HepG2 (cell line): Measurements from ENCODE around the gene SYPL1. TPM values are rescaled to one million over a fixed set of nuclear protein-coding genes. Genes with fewer than 3 reads are reported as not detected.

Source experiments
- ATAC-seq: fragments of 200-7000 bp; cut with Tn5 transposase; 3 replicates; pipeline ENCODE4 v1.9.1; 2020; ENCODE audit warnings: mild to moderate bottlenecking, moderate library complexity
- BruUV-seq: library from RNA; stranded (reverse); fragments of 400-500 nt; replicated peaks from 2 replicates; lab custom pipeline; 2021; lab: Mats Ljungman, UMichigan
- CTCF ChIA-PET: fragments of 300-600 bp; formaldehyde crosslinking; extraction: SDS; loops from one replicate; lab custom pipeline; 2021; ENCODE audit warnings: low total read pairs, inconsistent platforms, low intra/inter-chr PET ratio; lab: Yijun Ruan, JAX
- POLR2A ChIA-PET: fragments of 350-600 bp; sonication (Branson Sonifier 250); formaldehyde crosslinking; loops from one replicate; lab custom pipeline; 2020; ENCODE audit warnings: antibody characterized with exemption, inconsistent platforms; lab: Yijun Ruan, JAX
- DNase-seq: peaks from one replicate; pipeline ENCODE4 v3.0.0-alpha.2; 2015; ENCODE audit warnings: low spot score
- FAIRE-seq: peaks from 3 replicates; lab custom pipeline; 2011; peaks lifted over from hg19 to GRCh38; lab: Jason Lieb, UNC
- H2AFZ ChIP-seq: one replicate; pipeline ENCODE4 v1.6.1; 2011; ENCODE audit warnings: low read length, inconsistent platforms
- H3K27ac ChIP-seq: fragments of 300-600 bp; 3 replicates; pipeline ENCODE4 v1.8.0; 2011; ENCODE audit warnings: mixed run types, mild to moderate bottlenecking, mixed read lengths, low read length, inconsistent platforms; ENCODE audit not compliant: insufficient read depth; ENCODE audit errors: extremely low read length
- H3K27me3 ChIP-seq, 2 experiments: fragments of 200-600 bp in 1 of 2; 2 replicates in 1 of 2; 3 replicates in 1 of 2; pipeline versions ENCODE4 v1.6.0 to v1.8.0; 2011; ENCODE audit warnings: low read length in 2 of 2, mild to moderate bottlenecking in 2 of 2, moderate library complexity in 2 of 2, inconsistent platforms in 1 of 2; ENCODE audit not compliant: insufficient read depth in 2 of 2, control insufficient read depth in 1 of 2
- H3K36me3 ChIP-seq, 2 experiments: fragments of 200-600 bp in 1 of 2; replicated peaks in 1 of 2; 2 replicates in 1 of 2; 3 replicates in 1 of 2; pipeline versions ENCODE4 v1.5.1 to v1.8.0; 2011; ENCODE audit warnings: low read length in 2 of 2, inconsistent platforms in 1 of 2; ENCODE audit not compliant: insufficient read depth in 2 of 2, control insufficient read depth in 1 of 2
- H3K4me1 ChIP-seq: 2 replicates; pipeline ENCODE4 v1.5.1; 2012; ENCODE audit warnings: low read length, inconsistent platforms; ENCODE audit not compliant: insufficient read depth
- H3K4me2 ChIP-seq: 2 replicates; pipeline ENCODE4 v1.6.0; 2011; ENCODE audit warnings: low read depth, low read length, inconsistent platforms
- H3K4me3 ChIP-seq, 3 experiments: fragments of 200-600 bp in 1 of 3; sonication (generic), shearing (Covaris generic) in 1 of 3; replicated peaks in 1 of 3; 2 replicates each; pipeline ENCODE4 v1.5.1; 2011 to 2016; ENCODE audit warnings: low read length in 3 of 3, inconsistent platforms in 2 of 3, low read depth in 2 of 3, mild to moderate bottlenecking in 2 of 3, control low read depth in 1 of 3, mixed read lengths in 1 of 3; ENCODE audit not compliant: insufficient read depth in 1 of 3
- H3K79me2 ChIP-seq: one replicate; pipeline ENCODE4 v1.6.1; 2011; ENCODE audit warnings: low read length, inconsistent platforms; ENCODE audit not compliant: insufficient read depth
- H3K9ac ChIP-seq: 2 replicates; pipeline ENCODE4 v1.6.0; 2011; ENCODE audit warnings: mild to moderate bottlenecking, low read depth, low read length, inconsistent platforms; ENCODE audit not compliant: insufficient read depth
- H3K9me3 ChIP-seq: 2 replicates; pipeline ENCODE4 v1.5.1; 2012; ENCODE audit warnings: mild to moderate bottlenecking, low read length
- H4K20me1 ChIP-seq: 2 replicates; pipeline ENCODE4 v1.6.0; 2011; ENCODE audit warnings: inconsistent platforms, mild to moderate bottlenecking, low read length, moderate library complexity; ENCODE audit not compliant: insufficient read depth
- BATF2 ChIP-seq: sonication (generic); formaldehyde crosslinking; IDR thresholded peaks from 2 replicates; pipeline ENCODE4 v1.8.0; 2022; ENCODE audit warnings: mild to moderate bottlenecking, missing genetic modification reagents, moderate library complexity
- CENPT ChIP-seq: sonication (generic); formaldehyde crosslinking; IDR thresholded peaks from 2 replicates; pipeline ENCODE4 v1.8.0; 2022; ENCODE audit warnings: low read depth, mild to moderate bottlenecking, moderate library complexity, missing genetic modification reagents
- FLYWCH1 ChIP-seq: sonication (generic); formaldehyde crosslinking; IDR thresholded peaks from 2 replicates; pipeline ENCODE4 v1.8.1; 2023; ENCODE audit warnings: mild to moderate bottlenecking, missing genetic modification reagents
- KLF11 ChIP-seq: IDR thresholded peaks from 2 replicates; pipeline ENCODE4 v1.6.1; 2016; ENCODE audit warnings: missing compliant biosample characterization
- KLF16 ChIP-seq, 2 experiments: sonication (generic) in 1 of 2; formaldehyde crosslinking in 1 of 2; IDR thresholded peaks; 2 replicates each; pipeline versions ENCODE4 v1.6.1 to v1.8.0; 2016 to 2023; ENCODE audit warnings: missing genetic modification reagents in 2 of 2, missing compliant biosample characterization in 1 of 2
- MTA3 ChIP-seq: sonication (generic); formaldehyde crosslinking; IDR thresholded peaks from 2 replicates; pipeline ENCODE4 v1.4.0; 2020; ENCODE audit warnings: missing genetic modification reagents
- ZNF274 ChIP-seq: sonication (generic); formaldehyde crosslinking; IDR thresholded peaks from 2 replicates; pipeline ENCODE4 v1.5.1; 2020; ENCODE audit warnings: mild to moderate bottlenecking, missing genetic modification reagents
- ZNF598 ChIP-seq: sonication (generic); formaldehyde crosslinking; IDR thresholded peaks from 2 replicates; pipeline ENCODE4 v1.5.1; 2020; ENCODE audit warnings: mild to moderate bottlenecking, missing genetic modification reagents, borderline replicate concordance
- WGBS: methylation state at CpG from one replicate; pipeline ENCODE4 v1.1.6; 2017; ENCODE audit warnings: low lambda C conversion rate; 5-methylcytosine and 5-hydroxymethylcytosine counted together
- in situ Hi-C: cut with HindIII; loops from 2 replicates; pipeline ENCODE4 v1.10.0; 2017; ENCODE audit warnings: low pct_unique_long_range_greater_than_20kb; ENCODE audit not compliant: extremely low pct_ligation_motif_present
- intact Hi-C: fragments of 100-400 bp; cut with micrococcal nuclease; formaldehyde crosslinking; loops from one replicate; pipeline ENCODE4 v1.10.0; 2022; ENCODE audit not compliant: unreplicated experiment
- polyA plus RNA-seq, 8 experiments: library from polyadenylated mRNA; depleted of rRNA in 3 of 8; stranded (reverse) in 7 of 8; unstranded in 1 of 8; fragments of >200 nt; fragmentation: Illumina TruSeq in 4 of 8; extraction: Trizol in 4 of 8; gene quantifications; 2 replicates each; pipeline versions ENCODE4 v1.2.1 to v1.2.3, GENCODE V29; 2011 to 2016; ENCODE audit warnings: low read depth in 4 of 8, missing spikeins in 1 of 8, mixed read lengths in 1 of 8; ENCODE audit not compliant: insufficient read depth in 1 of 8
- total RNA-seq, 5 experiments: library from RNA; depleted of rRNA; stranded (reverse); fragments of >200 nt; fragmentation: Illumina TruSeq; extraction: Trizol; gene quantifications; 2 replicates each; pipeline ENCODE4 v1.2.3, GENCODE V29; 2016; ENCODE audit warnings: low read depth in 1 of 5

Gene SYPL1
- total and polyA plus RNA-seq, 2 of the 13 experiments (the other 11 are each of a cell fraction or from before 2014, with no cell fraction given) = 27.5 to 40.2 TPM

- Histone ChIP-seq H3K27me3 (peaks cover 0 to 41% of the 10 kb centered on the region in 2 experiments; a peak in 2 of 5 replicates), H3K4me2 (no peak overlapping the region), H4K20me1 (no peaks in the 10 kb centered on the region), H3K4me3 (no peak overlapping the region), H3K4me1 (no peaks in the 10 kb centered on the region), H3K36me3 (no peaks in the 10 kb centered on the region), H2AFZ (no peak overlapping the region), H3K9ac (no peak overlapping the region), H3K79me2 (no peaks in the 10 kb centered on the region), H3K9me3 (no peaks in the 10 kb centered on the region), H3K27ac (no peak overlapping the region)
- whole genome bisulfite sequencing = 34% methylated on average over 8 of the region's 8 CpGs
- TF ChIP-seq BATF2 (CRISPR knock-in tag) = no peak
- TF ChIP-seq ZNF274 = no peak
- TF ChIP-seq KLF11 (CRISPR knock-in tag) = no peak
- TF ChIP-seq FLYWCH1 (CRISPR knock-in tag) = no peak
- TF ChIP-seq MTA3 (CRISPR knock-in tag) = no peak
- TF ChIP-seq KLF16 (CRISPR knock-in tag; IDR thresholded peaks at IDR 0.05) = no peak
- TF ChIP-seq ZNF598 (CRISPR knock-in tag) = no peak
- no peak for TF ChIP-seq CENPT
- no peak for DNase-seq
- ChIA-PET CTCF (no interaction called here), POLR2A (no interaction called here)
- BruUV-seq = no TSS peak
- ATAC-seq = no peak
- in situ Hi-C loops = no loop called here
- intact Hi-C loops = no loop called here
- no peak for FAIRE-seq
These were observed 27.4 kb upstream of the SYPL1 start for GRCh38 chr7:106139265-106140251.
